GM12864 (cell line): ENCODE data around the gene MAN1C1.

Experiments
- DNase-seq: peaks from one replicate; pipeline ENCODE4 v3.0.0-alpha.2; 2011; ENCODE audit warnings: low read depth
- H3K4me3 ChIP-seq: 2 replicates; pipeline ENCODE4 v1.5.1; 2011; ENCODE audit warnings: mild to moderate bottlenecking, low read depth, low read length, control low read depth
- TF ChIP-seq, protein P1 (sequence below): IDR thresholded peaks from 2 replicates; pipeline ENCODE4 v1.5.1; 2011; ENCODE audit warnings: low read depth, mild to moderate bottlenecking, moderate library complexity, low read length, control low read depth, inconsistent platforms; ENCODE audit errors: missing control alignments

Gene MAN1C1

DNA sequence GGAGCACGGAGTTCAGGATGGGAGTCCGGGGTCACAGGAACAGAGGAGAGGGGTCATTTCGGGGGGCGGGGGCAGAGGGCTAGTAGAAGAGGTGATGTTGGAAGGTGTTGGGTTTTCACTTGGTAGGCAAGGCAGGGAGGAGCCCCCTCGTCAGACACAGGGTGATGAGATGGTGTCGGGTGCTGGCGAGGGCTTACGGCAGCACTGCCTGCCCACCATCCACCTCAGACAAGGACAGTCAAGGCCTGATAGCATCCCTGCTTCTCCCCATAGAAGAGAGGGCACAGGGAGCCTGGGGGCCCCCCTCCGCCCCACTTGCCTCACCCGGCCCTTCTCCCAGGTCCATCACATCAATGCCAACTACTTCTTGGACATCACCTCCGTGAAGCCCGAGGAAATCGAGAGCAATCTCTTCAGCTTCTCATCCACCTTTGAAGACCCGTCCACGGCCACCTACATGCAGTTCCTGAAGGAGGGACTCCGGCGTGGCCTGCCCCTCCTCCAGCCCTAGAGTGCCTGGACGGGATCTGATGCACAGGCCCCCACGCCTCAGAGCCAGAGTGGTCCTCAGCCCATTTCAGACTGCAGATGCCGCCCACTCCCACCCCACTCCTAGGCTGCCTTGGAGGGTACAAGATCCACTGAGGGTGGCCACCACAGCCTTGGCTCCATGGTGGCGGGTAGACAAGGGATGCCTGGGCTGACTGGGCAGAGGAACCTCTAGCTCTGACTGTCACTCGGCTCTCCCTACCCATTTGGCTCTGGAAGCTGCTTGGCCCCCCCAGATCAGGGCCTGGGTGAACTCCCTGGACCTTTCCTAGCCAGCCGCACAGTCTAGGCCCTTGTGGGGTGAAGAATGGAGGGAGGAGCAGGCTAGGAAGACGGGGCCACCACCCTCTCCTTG is 198.9 kb downstream of the MAN1C1 start:
- no peak overlapping the region for H3K4me3 ChIP-seq
- DNase-seq = no peak
- TF ChIP-seq, protein P1, sequence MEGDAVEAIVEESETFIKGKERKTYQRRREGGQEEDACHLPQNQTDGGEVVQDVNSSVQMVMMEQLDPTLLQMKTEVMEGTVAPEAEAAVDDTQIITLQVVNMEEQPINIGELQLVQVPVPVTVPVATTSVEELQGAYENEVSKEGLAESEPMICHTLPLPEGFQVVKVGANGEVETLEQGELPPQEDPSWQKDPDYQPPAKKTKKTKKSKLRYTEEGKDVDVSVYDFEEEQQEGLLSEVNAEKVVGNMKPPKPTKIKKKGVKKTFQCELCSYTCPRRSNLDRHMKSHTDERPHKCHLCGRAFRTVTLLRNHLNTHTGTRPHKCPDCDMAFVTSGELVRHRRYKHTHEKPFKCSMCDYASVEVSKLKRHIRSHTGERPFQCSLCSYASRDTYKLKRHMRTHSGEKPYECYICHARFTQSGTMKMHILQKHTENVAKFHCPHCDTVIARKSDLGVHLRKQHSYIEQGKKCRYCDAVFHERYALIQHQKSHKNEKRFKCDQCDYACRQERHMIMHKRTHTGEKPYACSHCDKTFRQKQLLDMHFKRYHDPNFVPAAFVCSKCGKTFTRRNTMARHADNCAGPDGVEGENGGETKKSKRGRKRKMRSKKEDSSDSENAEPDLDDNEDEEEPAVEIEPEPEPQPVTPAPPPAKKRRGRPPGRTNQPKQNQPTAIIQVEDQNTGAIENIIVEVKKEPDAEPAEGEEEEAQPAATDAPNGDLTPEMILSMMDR = no peak

- H3K4me3 ChIP-seq = no peak overlapping the region
- DNase-seq = no peak
- TF ChIP-seq, protein P1 = no peak
These were observed 199.6 kb downstream of the MAN1C1 start for GRCh38 chr1:25816112-25816718.

GRCh38 chr1:25817840-25818501 is 201.4 kb downstream of the MAN1C1 start:
- TF ChIP-seq, protein P1 = no peak
- H3K4me3 ChIP-seq = no peak overlapping the region
- no peak for DNase-seq

DNA sequence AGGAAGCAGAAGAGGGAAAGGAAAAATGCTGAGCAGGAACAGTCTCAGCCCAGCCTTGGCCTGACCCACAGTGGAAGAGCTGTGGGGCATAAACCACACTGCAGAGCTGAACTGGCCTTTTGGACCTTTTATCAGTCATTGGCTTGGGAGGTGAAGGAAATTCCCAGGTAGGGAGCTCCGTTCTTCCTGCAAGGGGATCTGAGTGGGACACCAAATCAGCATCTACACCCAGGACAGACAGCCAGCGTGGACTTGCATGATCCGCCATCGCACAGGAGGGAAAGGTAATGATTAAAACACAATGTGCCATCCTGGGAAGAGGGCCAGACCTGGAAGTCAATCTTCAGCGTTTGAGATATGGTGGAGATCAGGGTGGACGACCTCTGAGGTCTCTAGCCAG is 202.0 kb downstream of the MAN1C1 start:
- H3K4me3 ChIP-seq = no peak overlapping the region; the same call in 1 of the 2 replicates
- DNase-seq = no peak
- TF ChIP-seq, protein P1 = no peak

GRCh38 chr1:25819491-25820246 is 203.1 kb downstream of the MAN1C1 start, which contains the start of gene MTFR1L:
Gene MTFR1L (plus strand): TSS chr1:25819954. CDS start chr1:25823105, 3,151 bp downstream.
- TF ChIP-seq, protein P1 = no peak
- peak within 1 kb of the TSS; percentile 83 for H3K4me3 ChIP-seq
- peak; percentile 76 for DNase-seq
